GM18909 (cell line): Measurements from ENCODE around the gene SEMA4D.

Experiments
- ATAC-seq: cut with Tn5 transposase; IDR thresholded peaks from one replicate; pipeline ENCODE4 v1.9.1; 2021; ENCODE audit warnings: mild to moderate bottlenecking; ENCODE audit not compliant: unreplicated experiment, poor library complexity

SEMA4D gene

DNA sequence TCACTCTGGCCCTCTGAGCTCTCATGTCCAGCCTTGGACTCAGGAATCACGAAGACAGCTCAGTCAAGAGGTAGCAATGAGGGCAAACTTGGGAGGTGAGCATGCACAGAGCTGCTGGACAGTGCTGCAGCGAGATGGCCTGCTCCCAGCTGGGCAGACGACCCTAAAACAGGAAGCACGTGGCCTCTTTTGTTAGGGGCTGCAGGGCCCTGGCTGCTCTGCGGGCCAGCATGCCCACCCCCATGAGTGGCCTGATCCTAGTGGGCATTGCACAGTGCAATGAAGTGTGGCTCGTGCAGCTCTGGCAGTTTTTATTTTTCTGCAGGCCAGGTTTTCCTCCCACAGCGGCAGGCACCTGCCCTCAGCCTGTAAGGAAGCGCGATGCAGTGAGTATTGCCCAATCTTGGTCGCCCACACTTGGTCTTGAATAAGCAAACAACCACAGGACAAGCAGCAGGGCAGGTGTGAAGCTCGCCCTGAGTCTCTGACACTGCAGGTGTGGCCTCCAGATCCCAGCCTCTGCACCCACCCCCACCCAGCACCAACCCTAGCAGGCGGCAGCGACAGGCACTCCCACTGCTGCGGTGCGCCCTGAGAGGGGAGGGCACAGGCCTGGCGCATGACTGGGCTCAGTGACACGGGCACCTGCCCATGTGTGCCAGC lies 60.8 kb downstream of the SEMA4D start:
- peak; percentile 48 for ATAC-seq

DNA sequence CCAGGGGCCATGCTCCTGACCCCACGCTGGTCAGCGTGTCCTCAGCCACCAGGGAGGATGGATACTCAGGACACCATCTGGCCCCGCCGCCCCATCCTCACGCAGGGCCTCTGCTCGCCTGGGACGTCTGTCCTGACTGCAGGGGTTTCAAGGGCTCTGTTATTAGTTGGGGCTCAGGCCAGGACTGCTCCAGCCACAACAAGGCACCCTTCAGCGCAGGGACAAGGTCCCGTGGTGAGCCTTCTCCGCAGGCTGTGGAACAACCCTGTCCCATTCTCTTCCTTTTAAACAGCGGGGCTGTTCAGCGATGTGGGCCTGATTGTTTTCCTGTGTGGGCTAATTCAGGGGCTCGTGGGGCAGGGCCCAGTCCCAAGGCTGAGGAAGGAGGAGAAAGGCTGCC lies 61.6 kb downstream of the SEMA4D start:
- no peak for ATAC-seq

DNA sequence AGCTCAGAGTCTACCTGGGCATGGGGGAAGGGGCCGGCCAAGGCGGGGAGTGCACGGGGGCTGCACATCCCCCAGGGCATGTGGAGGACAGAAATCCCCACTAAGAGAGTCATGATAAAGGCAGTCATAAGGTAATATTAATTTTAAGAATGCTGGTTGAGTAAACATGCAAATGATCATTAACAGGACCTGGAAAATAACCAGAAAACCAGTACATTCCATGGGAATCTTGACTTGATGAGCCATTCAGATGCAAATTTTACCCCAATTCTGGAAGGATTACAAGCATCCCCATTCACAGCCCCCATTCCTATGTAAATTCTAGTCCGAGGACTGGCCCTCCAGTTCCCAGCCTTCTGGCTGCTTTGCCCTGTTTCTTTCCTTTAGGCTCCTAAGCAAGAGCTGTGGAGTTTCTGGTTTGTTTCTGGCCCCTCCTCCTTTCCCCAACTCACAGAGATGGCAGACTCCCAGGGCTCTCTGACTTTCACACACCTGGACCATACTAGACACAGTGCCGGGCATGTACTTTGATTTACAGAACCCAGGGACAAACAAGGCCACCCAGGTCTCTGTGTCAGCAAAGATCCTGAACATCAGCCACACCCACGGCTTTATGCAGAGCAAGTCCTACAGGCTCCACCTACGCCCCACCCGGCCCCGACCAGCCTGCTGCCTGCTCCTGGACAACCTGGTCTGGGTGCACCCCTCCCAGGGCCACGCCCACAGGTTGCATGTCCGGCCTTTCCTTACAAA lies 62.7 kb downstream of the SEMA4D start:
- no peak for ATAC-seq

DNA sequence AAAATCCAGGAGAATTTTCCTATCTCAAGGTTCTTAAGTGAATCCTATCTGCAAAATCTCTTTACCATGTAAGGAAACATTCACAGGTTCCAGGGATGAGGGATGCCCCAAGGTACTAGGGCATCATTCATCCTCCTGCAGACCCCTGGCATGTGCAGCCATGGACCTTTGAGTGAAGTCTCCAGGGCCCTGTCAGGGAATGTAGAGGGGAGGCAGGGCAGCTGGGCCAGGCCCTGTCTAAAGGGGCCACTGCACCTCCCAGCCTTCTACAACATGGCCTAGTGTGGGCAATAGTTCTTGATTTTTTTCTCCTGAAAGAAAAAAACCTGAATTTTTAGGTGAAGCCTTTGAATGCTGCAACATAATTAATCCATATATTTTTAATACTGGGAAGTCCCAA lies 63.3 kb downstream of the SEMA4D start:
- ATAC-seq, result no peak

DNA sequence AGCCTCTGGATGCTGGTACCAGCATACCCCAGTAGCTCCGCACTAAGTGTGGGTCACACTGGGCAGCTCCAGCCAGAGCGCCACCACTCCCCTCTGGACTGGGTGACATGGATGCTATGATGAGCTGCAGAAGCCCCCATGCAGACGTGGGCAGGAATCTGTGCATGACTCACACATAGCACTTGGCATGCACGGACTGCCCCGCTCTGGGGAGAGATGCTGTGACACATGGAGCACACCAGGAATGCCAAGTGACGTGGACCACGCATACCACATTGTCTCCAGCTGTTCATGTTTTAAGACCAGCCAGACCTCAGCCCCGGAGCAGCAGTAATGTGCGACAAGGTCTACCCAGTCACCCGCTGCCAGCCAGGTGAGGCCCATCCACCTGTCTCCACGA lies 64.1 kb downstream of the SEMA4D start:
- no peak for ATAC-seq

DNA sequence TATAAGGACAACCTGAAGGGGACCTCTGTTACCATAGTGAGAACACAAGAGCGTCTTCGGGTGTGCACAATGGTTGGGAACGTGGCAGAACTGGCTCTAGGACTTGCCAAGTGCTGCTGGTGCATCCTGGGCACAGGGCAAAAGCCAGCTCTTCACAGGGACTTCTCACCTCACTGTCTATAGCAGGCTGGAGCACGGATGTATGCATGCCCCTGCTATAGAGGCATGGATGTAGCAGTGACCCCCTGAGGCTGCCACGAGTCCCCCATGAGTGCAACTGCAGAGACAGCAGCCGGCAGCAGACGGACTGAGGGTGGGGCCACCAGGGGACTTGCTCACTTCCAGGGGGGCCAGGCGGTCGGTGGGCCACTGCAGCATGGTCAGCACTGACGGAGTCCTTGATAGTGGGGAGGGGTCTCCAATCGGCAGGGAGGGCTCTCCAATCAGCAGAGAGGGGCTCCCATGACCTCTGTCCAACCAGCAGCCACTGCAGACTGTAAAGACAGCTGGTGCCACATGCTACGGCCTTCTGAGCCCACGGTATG lies 64.9 kb downstream of the SEMA4D start:
- no peak for ATAC-seq

DNA sequence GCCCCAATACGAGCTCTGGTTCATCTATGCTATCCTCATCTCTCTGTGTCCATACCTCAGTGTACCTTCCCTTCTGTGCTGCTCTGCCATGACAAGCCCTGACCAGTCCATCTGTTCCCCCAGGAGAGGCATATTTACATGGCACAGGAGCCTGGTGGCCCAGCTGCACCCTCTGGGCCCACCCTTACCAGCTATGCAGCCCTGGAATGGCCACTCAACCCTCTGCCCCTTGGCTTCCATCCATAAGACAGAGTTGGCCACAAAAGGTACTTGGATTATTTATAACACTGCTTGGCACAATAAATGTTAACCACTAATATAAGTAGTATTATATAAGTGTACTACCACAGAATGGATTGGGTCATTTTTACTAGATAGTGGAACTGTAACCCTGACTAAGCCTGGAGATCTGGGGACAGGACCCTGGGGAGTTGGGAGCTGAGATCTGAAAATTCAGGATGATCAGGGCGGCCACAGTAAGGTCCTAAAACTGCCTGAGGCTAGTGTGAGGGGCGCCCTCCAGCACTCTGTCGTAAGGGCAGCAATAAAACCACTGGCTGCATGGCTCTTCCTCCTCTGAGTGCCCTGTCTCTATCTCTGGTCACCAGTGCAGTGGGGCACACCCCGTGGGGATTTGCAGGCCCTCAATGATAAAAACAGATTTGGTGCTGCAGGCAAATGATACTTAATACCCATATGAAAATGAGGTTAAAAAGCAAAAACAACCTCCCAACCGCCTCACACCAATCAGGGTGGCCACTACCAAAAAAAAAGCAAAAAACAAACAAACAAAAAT lies 65.8 kb downstream of the SEMA4D start:
- ATAC-seq, result no peak

DNA sequence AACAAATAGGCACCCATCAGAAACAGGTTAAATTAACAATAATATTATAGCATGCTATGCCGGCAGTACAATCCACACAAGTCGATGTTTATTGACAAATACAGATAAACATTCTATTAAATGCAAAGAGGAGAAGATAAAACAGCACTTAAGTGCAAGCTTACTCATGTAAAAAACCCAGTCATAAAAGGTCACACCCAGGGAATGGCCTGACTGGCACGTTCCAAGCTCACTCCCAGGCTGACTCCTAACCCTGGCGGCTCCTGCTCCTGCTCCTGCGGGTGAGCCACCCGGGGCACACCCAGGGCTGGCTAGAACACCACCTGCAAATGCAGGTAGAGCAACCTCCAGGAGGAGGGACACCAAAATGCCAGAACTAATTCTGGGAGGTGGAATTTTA lies 66.9 kb downstream of the SEMA4D start:
- no peak for ATAC-seq

DNA sequence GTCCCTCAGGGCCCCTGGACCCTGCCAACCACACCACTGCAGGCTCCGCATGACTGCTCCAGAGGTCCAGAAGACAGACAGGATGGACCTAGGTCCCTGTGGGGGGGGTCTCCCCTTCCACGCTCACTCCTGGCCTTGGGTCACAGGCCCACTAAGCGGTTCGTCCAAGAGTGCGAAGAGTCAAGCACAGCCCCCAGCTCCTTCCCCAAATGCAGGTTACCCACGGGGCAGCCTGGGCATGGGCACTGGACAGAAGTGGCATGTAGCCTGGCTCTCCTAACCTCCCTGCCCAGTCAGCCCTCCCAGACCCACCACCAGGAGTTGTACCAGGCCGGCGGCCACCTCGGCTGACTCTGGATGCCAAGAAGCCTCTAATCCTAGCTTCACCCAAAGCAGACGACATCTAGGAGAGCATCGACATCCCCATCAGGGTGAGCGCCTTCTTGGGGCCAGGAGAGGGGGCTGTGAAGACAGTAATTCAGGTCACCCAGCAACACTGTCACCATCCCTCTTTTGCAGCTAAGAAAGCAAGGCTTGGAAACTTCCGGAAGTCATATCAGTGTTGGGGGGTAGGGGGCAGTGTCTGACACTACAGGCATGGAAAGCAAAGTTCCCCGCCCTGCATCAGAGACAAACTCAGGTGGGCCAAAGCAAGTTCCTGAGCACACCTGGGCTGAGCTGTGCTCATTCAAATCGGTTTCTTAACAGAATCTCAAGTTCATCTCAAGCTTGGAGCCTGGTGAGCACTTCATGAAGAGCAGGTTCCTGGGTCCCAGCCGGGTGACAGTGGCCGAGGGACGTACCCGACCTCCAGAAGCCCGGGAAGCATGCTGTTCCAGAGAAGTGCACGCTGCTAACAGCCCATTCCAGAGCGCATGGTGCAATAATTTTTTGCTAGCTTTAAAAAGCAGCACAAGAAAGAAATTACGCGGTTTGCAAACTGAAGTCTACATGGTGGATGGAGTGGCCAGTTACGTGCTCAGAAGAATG lies 68.7 kb downstream of the SEMA4D start:
- ATAC-seq, result no peak

DNA sequence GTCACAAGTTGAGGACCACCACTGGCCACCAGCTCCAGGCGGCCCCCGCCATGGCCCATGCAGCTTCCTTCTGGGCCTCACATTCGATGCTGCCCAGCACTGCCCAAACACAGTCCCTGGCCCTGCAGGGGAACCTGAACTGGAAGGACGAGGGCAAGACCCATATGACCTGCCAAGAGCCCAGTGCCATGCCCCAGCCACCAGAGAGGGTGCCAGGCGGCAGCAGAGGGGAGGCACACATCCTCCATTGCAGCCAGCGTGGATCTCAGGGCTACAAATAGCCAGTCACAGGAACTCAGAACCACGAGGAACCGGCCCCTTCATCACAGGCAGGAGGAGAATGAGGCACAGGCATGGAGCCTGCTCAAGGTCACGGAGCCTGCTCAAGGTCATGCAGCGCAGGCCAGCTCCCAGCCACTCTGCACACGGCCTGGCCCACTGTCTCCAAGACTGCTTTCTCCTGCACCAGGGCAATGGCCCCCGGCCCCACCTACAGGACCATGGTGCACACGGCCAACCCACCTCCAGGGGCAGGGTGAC lies 69.6 kb downstream of the SEMA4D start:
- ATAC-seq, result no peak

DNA sequence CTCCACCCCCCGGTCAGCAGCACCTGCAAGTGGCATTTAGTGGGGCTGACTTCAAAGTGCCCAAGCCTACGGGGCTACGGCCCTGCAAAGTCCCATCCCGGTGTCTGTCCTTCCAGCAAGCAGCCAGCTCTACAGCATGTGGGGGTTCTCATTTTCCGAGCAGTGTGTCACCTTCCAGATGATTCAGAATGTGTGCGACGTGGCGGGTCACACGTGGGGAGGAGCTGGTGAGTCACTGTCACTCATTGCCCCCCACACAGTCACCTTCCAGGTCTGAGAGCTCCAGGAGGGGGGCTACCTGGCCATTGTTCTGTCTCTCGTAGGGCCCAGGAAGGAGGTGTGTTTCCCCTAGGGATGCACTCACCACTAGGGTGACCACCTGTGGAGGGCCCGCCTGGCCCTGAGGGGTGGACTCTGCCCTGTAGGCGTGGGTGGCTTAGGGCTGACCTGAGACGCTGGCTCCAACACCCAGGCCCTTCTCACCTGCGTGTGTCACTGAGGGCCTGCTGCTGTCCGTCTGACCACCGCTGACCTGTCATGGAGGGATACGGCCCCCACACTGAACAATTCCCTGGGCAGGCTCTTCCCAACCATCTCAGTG lies 70.2 kb downstream of the SEMA4D start:
- no peak for ATAC-seq

DNA sequence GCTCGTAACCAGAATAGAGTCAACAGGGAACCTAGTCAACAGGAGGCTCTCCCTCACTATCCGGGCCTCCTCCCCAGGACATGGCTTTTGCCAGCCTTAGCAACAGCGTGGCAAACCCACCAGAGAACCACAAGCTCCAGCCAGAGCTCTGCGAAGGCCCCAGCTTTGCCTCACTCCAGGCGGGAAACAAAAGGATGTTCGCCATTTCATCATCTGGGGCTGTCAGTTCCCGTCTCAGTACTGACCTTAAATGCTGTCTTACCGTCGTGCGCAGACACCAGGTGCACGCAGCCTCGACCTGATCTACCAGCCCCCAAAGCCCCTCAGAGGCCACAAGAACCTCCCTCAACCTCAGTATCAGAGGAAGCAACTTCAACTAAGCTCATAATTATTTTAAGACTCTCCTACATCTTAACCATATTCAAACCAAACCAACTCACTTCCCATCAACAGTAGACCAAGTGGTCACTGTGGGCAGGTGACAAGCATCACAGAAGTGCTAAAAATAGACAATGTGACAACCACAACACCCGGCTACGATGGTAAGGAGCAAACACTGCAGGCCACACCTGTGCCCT lies 71.4 kb downstream of the SEMA4D start:
- ATAC-seq, result peak; percentile 78

DNA sequence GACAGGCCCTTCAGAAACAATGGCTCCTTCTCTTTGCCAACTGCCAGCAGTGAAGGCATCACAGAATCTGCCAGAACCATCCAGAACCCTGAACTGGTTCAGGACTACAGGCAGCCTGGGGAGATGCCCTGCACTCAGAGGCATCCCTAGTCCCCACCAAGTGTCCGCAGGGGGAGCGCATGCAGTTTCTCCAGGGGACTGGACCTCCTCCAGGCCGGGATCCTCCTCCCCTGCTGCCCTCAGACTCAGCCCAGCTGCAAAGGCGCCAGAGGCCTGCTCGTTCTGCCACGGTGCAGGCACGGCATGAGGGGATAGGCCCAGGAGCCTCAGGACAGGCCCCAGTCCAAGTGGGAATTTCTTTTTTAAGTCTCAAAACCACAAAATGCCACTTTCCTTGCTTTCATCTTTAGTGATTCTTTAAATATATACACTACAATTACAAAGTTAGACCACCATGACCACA lies 72.0 kb downstream of the SEMA4D start:
- ATAC-seq, result no peak

DNA sequence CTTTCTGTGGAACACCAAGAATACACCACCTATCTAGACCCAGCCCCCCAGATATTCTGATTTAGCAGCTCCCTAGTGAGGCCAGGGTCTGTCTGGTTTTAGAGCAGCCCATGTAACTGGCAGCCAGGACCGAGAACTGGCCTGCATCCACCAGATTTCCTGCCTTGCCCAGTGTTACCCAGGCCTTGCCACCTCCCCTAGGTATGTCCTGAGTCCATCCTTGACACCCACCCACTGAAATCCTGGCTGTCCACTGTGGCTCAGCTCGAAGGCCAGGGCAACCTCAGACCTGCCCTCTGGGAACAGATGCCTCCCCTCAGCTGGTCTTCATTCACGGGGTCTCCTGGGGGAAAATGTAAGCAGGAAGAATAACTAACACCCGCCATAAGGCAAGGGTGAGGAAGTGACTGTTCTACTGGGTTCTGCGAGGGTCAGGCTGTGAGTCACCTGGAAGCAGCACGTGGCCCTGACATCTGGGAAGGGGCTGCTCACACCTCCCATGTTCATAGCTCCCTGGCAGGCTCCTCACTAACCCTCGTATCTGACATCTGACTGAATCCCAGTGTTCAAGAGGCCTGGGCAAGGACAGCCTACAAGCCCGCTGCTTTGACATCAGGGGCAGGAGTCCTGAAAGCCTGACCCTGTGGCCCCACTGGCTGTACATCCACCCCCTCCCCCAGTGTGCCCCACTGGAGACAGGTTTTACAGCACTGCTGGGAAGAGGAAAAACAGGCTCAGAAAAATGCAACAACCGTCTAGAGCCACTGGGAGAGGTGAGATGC lies 72.7 kb downstream of the SEMA4D start:
- no peak for ATAC-seq

DNA sequence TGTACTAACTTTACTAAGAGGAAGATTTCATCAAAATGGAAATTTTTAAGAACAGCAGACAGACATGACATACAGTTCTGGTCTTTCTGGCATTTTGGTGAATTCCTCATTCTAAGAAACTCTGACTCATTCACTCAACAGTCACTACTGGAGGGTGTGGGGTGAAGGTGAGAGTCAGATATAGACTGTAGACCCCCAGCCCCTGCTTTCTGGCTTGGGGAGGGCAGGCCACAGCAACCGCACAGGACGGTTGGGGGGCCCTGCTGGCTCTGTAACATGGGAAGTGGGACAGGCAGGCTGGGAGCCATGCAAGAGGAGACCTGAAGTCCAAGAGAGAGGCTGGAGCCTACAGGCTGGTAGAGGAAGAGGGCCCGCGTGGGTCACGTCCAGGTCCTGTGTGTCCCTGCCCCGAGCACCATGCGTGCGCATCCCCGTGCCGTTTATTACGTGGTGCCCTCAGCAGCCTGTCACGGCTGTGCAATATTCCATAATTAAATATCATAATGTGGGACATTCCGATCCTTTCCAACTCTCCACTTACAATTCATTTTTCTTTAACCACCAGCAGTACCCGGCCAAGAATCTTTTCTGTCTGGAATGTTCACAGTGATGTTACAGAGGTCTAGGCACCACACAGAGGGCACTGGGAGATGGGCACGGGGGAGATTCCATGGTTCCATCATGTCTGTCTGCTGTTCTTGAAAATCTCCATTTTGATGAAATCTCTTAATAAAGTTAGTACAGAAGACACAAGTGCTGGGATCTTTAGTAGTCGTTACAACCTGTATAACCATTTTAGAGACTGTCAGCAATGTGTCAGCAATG lies 75.5 kb downstream of the SEMA4D start:
- ATAC-seq, result no peak

DNA sequence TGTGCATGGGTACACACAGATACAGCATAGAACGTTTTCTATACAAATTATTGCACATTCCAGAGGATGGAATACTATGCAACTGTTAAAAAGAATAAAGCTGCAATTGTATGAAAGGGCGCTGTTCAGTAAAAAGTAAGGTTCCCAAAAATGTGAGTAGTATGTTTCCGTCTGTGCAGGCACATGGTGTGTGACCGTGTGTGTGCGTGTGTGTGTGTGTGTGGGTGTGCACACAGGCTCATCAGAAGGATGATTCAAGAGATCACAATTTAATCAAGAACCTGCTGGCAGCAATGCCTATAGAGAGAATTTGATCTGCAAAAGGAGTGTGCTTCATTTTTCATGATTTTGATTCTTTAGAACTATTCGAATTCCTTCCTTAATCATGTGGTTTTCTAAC lies 76.3 kb downstream of the SEMA4D start:
- ATAC-seq, result no peak
